ENCODE measurements around the gene PPP3R2.

The PPP3R2 gene

GRCh38 chr9:101632611-101633010, 37.8 kb upstream of the PPP3R2 start:
- Histone ChIP-seq H3K9ac (ENCODE audit: low read depth, low read length) (no peak overlapping the region), H3K9me3 (ENCODE audit: insufficient read depth, low read length, severe bottlenecking) (no peaks in the 10 kb centered on the region), H3K4me2 (ENCODE audit: insufficient read depth, low read length) (no peak overlapping the region), H3K36me3 (ENCODE audit: insufficient read depth, low read length) (no peaks in the 10 kb centered on the region), H3K79me2 (ENCODE audit: insufficient read depth, low read length) (no peaks in the 10 kb centered on the region), H4K20me1 (ENCODE audit: insufficient read depth, low read length) (no peaks in the 10 kb centered on the region), H3K4me3 (ENCODE audit: low read depth in 1 of 2, low read length in 2 of 2) (no peak overlapping the region), H3K27me3 (ENCODE audit: insufficient read depth, low read length, poor library complexity) (no peaks in the 10 kb centered on the region), H3K27ac (ENCODE audit: low read length) (no peak overlapping the region), H3K4me1 (ENCODE audit: insufficient read depth, low read length) (no peaks in the 10 kb centered on the region), H2AFZ (ENCODE audit: low read depth, low read length) (no peak overlapping the region)
- DNase-seq = no peak
- no peak for TF ChIP-seq CTCF (IDR thresholded peaks at IDR 0.05; ENCODE audit: borderline replicate concordance, extremely low read depth, low read length, poor library complexity, severe bottlenecking)
- no peak for TF ChIP-seq EZH2 (IDR thresholded peaks at IDR 0.05; ENCODE audit: borderline replicate concordance, low read depth, low read length, severe bottlenecking)
- ATAC-seq (ENCODE audit: insufficient read depth, low read depth) = no peak

- no peak for TF ChIP-seq CTCF (IDR thresholded peaks at IDR 0.05; ENCODE audit: borderline replicate concordance, extremely low read depth, low read length, poor library complexity, severe bottlenecking)
- TF ChIP-seq EZH2 (IDR thresholded peaks at IDR 0.05; ENCODE audit: borderline replicate concordance, low read depth, low read length, severe bottlenecking) = no peak
Observed at GRCh38 chr9:101631892-101632291, 37.1 kb upstream of the PPP3R2 start.

GRCh38 chr9:101629636-101630035, 34.9 kb upstream of the PPP3R2 start:
- Histone ChIP-seq H3K4me2 (ENCODE audit: insufficient read depth, low read length) (no peak overlapping the region), H3K9ac (ENCODE audit: low read depth, low read length) (no peak overlapping the region), H3K79me2 (ENCODE audit: insufficient read depth, low read length) (no peaks in the 10 kb centered on the region), H2AFZ (ENCODE audit: low read depth, low read length) (no peak overlapping the region), H3K4me3 (ENCODE audit: low read depth in 1 of 2, low read length in 2 of 2) (no peak overlapping the region), H4K20me1 (ENCODE audit: insufficient read depth, low read length) (no peaks in the 10 kb centered on the region), H3K27ac (ENCODE audit: low read length) (no peak overlapping the region), H3K9me3 (ENCODE audit: insufficient read depth, low read length, severe bottlenecking) (no peaks in the 10 kb centered on the region), H3K36me3 (ENCODE audit: insufficient read depth, low read length) (no peaks in the 10 kb centered on the region), H3K4me1 (ENCODE audit: insufficient read depth, low read length) (no peaks in the 10 kb centered on the region), H3K27me3 (ENCODE audit: insufficient read depth, low read length, poor library complexity) (no peaks in the 10 kb centered on the region)
- DNase-seq = no peak
- no peak for ATAC-seq (ENCODE audit: insufficient read depth, low read depth)
- no peak for TF ChIP-seq EZH2 (IDR thresholded peaks at IDR 0.05; ENCODE audit: borderline replicate concordance, low read depth, low read length, severe bottlenecking)
- TF ChIP-seq CTCF (IDR thresholded peaks at IDR 0.05; ENCODE audit: borderline replicate concordance, extremely low read depth, low read length, poor library complexity, severe bottlenecking) = no peak

More at GRCh38 chr9:101631892-101632291, 37.1 kb upstream of the PPP3R2 start:
- Histone ChIP-seq H3K36me3 (ENCODE audit: insufficient read depth, low read length) (no peaks in the 10 kb centered on the region), H3K4me2 (ENCODE audit: insufficient read depth, low read length) (no peak overlapping the region), H4K20me1 (ENCODE audit: insufficient read depth, low read length) (no peaks in the 10 kb centered on the region), H3K4me1 (ENCODE audit: insufficient read depth, low read length) (no peaks in the 10 kb centered on the region), H3K9me3 (ENCODE audit: insufficient read depth, low read length, severe bottlenecking) (no peaks in the 10 kb centered on the region), H3K4me3 (ENCODE audit: low read depth in 1 of 2, low read length in 2 of 2) (no peak overlapping the region), H3K27ac (ENCODE audit: low read length) (no peak overlapping the region), H3K79me2 (ENCODE audit: insufficient read depth, low read length) (no peaks in the 10 kb centered on the region), H3K27me3 (ENCODE audit: insufficient read depth, low read length, poor library complexity) (no peaks in the 10 kb centered on the region), H3K9ac (ENCODE audit: low read depth, low read length) (no peak overlapping the region), H2AFZ (ENCODE audit: low read depth, low read length) (no peak overlapping the region)
- no peak for ATAC-seq (ENCODE audit: insufficient read depth, low read depth)
- DNase-seq = no peak

- no peaks in the 10 kb centered on the region for H3K4me1 ChIP-seq (ENCODE audit: insufficient read depth, low read length)
- H3K4me3 ChIP-seq (ENCODE audit: low read depth in 1 of 2, low read length in 2 of 2) = no peak overlapping the region
- TF ChIP-seq CTCF (IDR thresholded peaks at IDR 0.05; ENCODE audit: borderline replicate concordance, extremely low read depth, low read length, poor library complexity, severe bottlenecking) (no peak), EZH2 (IDR thresholded peaks at IDR 0.05; ENCODE audit: borderline replicate concordance, low read depth, low read length, severe bottlenecking) (no peak)
- no peak overlapping the region for H3K9ac ChIP-seq (ENCODE audit: low read depth, low read length)
- H3K79me2 ChIP-seq (ENCODE audit: insufficient read depth, low read length) = no peaks in the 10 kb centered on the region
- no peaks in the 10 kb centered on the region for H3K27me3 ChIP-seq (ENCODE audit: insufficient read depth, low read length, poor library complexity)
- DNase-seq = no peak
- no peaks in the 10 kb centered on the region for H4K20me1 ChIP-seq (ENCODE audit: insufficient read depth, low read length)
- H3K4me2 ChIP-seq (ENCODE audit: insufficient read depth, low read length) = no peak overlapping the region
- H3K9me3 ChIP-seq (ENCODE audit: insufficient read depth, low read length, severe bottlenecking) = no peaks in the 10 kb centered on the region
- no peaks in the 10 kb centered on the region for H3K36me3 ChIP-seq (ENCODE audit: insufficient read depth, low read length)
- H3K27ac ChIP-seq (ENCODE audit: low read length) = no peak overlapping the region
- no peak overlapping the region for H2AFZ ChIP-seq (ENCODE audit: low read depth, low read length)
- no peak for ATAC-seq (ENCODE audit: insufficient read depth, low read depth)
Observed at GRCh38 chr9:101628173-101628572, 33.4 kb upstream of the PPP3R2 start.

Measured in DND-41 (cell line).